ENCODE results near the gene SAPCD2.
"Not testable (repeated sequence)": the region's sequence is repeated elsewhere in the genome, so short reads cannot be mapped to it uniquely, and the experiment has no call there.

Gene SAPCD2

GRCh38 chr9:137034039-137034708 is 36.2 kb downstream of the SAPCD2 start:
- H3K9me3 Mint-ChIP-seq, result no peaks in the 10 kb centered on the region
- H3K27me3 Mint-ChIP-seq, result no peaks in the 10 kb centered on the region
- no peaks in the 10 kb centered on the region for H3K36me3 Mint-ChIP-seq
- H3K27ac Mint-ChIP-seq, result peak overlapping the region; percentile 63
- DNase-seq (ENCODE audit: low spot score in 2 of 2) (no peak), ATAC-seq (ENCODE audit: low read depth) (no peak)
- peak overlapping the region; percentile 82 for H3K4me3 Mint-ChIP-seq
- peaks cover 37% of the 10 kb centered on the region for H3K4me1 Mint-ChIP-seq

GRCh38 chr9:137033481-137033880 is 36.9 kb downstream of the SAPCD2 start:
- not testable (repeated sequence) for ATAC-seq (ENCODE audit: low read depth); H3K27me3 Mint-ChIP-seq; DNase-seq (ENCODE audit: low spot score in 2 of 2); H3K36me3 Mint-ChIP-seq; H3K9me3 Mint-ChIP-seq
- Mint-ChIP-seq H3K27ac (peak overlapping the region; percentile 82), H3K4me3 (peak overlapping the region; percentile 82), H3K4me1 (peaks cover 41% of the 10 kb centered on the region)

DNA sequence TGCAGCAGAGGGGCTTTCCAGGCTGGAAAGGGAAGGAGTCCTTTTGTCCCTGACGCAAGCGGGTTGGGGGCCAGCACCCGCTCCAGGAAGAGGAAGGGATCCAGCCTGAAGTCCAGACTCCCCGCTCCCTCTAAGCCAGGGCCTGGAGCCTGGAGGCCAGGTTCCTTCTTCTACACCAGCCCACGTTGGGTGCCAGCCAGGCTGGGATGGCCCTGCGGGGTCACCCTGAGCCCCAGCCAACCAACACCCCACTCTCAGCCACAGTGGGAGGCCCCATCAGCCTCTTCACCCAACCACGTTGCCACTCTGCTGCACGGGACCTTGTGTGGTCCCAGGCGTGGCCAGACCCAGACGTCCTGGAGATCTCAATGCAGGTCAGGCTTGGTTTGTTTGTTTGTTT is 37.5 kb downstream of the SAPCD2 start:
- peak overlapping the region; percentile 82 for H3K27ac Mint-ChIP-seq
- H3K4me1 Mint-ChIP-seq, result peaks cover 41% of the 10 kb centered on the region
- no peak for DNase-seq (ENCODE audit: low spot score in 2 of 2)
- H3K9me3 Mint-ChIP-seq, result no peaks in the 10 kb centered on the region
- no peaks in the 10 kb centered on the region for H3K36me3 Mint-ChIP-seq
- peak overlapping the region; percentile 82 for H3K4me3 Mint-ChIP-seq
- no peaks in the 10 kb centered on the region for H3K27me3 Mint-ChIP-seq
- ATAC-seq (ENCODE audit: low read depth), result peak; percentile 39

GRCh38 chr9:137031904-137032640 is 38.3 kb downstream of the SAPCD2 start, which contains the start of gene FUT7:
Gene FUT7 (minus strand): TSS chr9:137032088. CDS start chr9:137031991, 97 bp downstream.
- H3K36me3 Mint-ChIP-seq, result no peaks in the 10 kb centered on the region
- no peaks in the 10 kb centered on the region for H3K9me3 Mint-ChIP-seq
- H3K27me3 Mint-ChIP-seq, result no peaks in the 10 kb centered on the region
- no peak for DNase-seq (ENCODE audit: low spot score in 2 of 2)
- peak; percentile 54 for ATAC-seq (ENCODE audit: low read depth)
- H3K4me3 Mint-ChIP-seq, result peak within 1 kb of the TSS; percentile 82
- H3K4me1 Mint-ChIP-seq, result peaks cover 44% of the 10 kb centered on the region
- H3K27ac Mint-ChIP-seq, result peak within 1 kb of the TSS; percentile 82

DNA sequence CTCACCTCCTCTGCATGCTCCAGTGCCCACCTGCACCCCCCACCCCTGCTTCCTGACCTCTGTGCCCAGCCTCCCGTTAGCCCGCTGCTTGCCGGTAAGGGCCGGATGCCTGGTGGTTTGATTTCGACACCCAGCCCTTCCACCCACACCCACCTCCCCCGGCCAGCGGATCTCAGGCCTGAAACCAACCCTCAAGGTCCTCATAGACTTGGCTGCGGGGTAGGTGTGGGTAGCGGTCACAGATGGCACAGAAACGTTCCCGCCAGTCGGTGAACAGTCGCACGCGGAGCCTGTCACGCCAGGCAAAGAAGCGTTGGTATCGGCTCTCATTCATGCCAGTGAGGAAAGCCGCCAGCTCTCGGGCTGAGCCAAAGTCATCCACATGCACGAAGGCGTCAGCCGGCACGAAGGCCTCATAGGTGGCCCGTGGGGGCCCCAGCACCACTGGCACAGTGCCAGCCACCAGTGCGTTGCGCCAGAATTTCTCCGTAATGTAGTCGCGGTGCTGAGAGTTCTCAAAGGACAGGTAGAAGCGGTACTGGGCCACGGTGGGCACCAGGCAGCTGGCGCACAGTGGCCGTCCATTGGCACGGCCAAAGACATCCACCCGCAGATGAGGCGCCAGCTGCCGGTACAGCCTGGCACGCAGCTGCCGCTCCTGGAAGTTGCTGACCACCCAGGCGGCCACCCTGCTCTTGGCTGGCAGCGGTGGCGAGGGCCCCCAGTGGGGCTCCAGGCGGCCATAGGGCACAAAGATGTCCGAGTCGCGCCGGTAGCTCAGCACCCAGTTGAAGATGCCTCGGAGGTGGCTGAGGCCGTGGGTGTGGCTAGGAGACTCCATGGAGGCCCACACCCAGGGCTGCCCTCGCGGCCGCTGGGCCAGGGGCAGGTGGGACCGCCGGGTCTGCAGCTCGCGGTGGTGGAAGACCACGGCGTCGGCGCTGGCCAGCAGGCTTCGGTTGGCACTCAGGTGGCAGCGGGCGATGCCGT is 39.5 kb downstream of the SAPCD2 start:
- H3K27ac Mint-ChIP-seq, result peak overlapping the region; percentile 78
- no peaks in the 10 kb centered on the region for H3K9me3 Mint-ChIP-seq
- H3K4me1 Mint-ChIP-seq, result peaks cover 51% of the 10 kb centered on the region
- H3K27me3 Mint-ChIP-seq, result no peaks in the 10 kb centered on the region
- peak overlapping the region; percentile 82 for H3K4me3 Mint-ChIP-seq
- ATAC-seq (ENCODE audit: low read depth) (no peak), DNase-seq (ENCODE audit: low spot score in 2 of 2) (no peak)
- no peaks in the 10 kb centered on the region for H3K36me3 Mint-ChIP-seq

- no peak for DNase-seq (ENCODE audit: low spot score in 2 of 2)
- ATAC-seq (ENCODE audit: low read depth), result no peak
- Mint-ChIP-seq H3K36me3 (no peaks in the 10 kb centered on the region), H3K4me3 (peak overlapping the region; percentile 82), H3K9me3 (no peaks in the 10 kb centered on the region), H3K27me3 (no peaks in the 10 kb centered on the region), H3K27ac (peak overlapping the region; percentile 78), H3K4me1 (peaks cover 48% of the 10 kb centered on the region)
Measured at GRCh38 chr9:137030006-137030405, 40.4 kb downstream of the SAPCD2 start.

DNA sequence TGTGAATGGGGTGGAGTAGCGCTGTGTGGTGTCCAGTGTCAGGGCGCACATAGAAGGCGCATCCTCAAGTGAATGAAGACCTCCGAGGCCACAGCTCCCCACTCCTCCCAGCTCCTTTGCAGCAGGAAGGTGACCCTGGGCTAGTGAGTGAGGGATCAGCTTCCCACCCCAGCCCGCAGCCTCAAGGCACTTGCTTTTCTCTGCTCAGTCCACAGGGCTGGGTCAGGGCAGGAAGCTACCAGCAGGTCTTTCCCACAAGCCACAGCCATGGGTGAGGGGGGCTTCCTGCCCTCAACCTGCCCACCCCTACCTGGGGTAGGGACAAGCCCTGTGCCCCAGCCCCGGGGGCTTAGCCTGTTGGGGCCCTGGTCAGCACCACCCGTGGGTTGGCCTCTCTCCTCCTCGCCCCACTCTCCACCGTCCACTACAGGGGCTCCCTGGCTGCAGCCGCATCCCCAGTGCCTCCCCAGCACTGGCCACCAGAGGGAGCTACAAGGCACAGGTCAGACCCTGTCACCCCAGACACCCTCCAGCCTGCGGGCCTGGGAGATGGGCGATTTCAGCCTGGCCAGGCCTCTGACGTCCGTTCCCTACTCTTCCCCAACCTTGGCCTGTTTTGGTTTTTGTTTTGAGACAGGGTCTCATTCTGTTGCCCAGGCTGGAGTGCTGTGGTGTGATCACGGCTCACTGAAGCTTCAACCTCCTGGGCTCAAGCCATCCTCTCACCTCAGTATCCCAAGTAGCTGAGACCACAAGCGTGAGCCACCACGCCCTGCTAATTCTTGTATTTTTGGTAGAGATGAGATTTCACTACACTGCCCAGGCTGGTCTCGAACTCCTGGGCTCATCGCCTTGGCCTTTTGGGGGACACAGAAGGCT is 41.1 kb downstream of the SAPCD2 start:
- ATAC-seq (ENCODE audit: low read depth) (peak; percentile 31), DNase-seq (ENCODE audit: low spot score in 2 of 2) (peak; percentile 81 to 94)

DNA sequence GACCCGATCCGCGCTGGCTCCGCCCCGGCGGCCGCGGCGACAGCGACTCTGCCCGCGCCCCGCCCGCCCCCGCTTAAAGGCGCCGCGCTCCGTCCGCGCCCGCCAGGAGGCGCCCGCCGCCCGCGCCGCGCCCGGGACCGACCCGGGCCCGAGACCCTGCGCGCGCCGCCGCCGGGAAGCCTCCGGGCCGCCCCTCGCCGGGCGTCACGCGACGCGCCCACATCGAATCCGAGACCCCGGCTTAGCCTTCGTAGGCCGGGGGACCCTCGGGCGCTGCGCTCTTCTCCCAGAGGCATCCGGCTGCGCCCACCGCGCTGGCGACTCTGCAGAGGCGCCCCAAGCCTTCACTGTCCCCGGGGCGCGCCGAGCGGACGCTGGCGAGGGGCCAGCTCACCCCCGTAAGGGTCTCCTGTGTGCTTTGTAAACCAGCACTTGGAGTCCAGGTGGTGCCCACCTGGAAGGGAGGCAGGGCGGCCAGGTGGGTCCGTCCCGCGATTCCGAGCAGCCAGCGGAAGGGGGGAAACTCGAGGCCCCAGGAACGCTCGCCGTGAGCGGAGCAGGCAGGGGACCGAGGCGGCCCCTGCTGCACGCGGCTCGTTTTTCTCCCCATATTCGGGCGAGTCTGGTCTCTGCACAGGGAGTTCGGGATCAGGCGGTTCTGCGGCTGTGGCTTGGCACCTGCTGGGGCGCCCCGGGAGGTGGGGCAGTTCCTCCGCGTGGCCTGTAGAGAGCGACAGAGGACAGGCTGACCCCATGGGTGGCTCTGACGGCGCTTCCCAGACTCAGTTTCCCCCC is 41.9 kb downstream of the SAPCD2 start:
- Mint-ChIP-seq H3K4me3 (peak overlapping the region; percentile 82), H3K9me3 (no peaks in the 10 kb centered on the region), H3K4me1 (peaks cover 41% of the 10 kb centered on the region), H3K36me3 (no peaks in the 10 kb centered on the region), H3K27me3 (no peaks in the 10 kb centered on the region), H3K27ac (no peak overlapping the region)
- DNase-seq (ENCODE audit: low spot score in 2 of 2) (peak in 1 of 2 donors; percentile 60), ATAC-seq (ENCODE audit: low read depth) (peak; percentile 41)

More for the DNA sequence above, 41.1 kb downstream of the SAPCD2 start:
- Mint-ChIP-seq H3K27ac (peak overlapping the region; percentile 14), H3K4me1 (peaks cover 41% of the 10 kb centered on the region), H3K27me3 (no peaks in the 10 kb centered on the region), H3K9me3 (no peaks in the 10 kb centered on the region), H3K36me3 (no peaks in the 10 kb centered on the region), H3K4me3 (peak overlapping the region; percentile 82)

DNA sequence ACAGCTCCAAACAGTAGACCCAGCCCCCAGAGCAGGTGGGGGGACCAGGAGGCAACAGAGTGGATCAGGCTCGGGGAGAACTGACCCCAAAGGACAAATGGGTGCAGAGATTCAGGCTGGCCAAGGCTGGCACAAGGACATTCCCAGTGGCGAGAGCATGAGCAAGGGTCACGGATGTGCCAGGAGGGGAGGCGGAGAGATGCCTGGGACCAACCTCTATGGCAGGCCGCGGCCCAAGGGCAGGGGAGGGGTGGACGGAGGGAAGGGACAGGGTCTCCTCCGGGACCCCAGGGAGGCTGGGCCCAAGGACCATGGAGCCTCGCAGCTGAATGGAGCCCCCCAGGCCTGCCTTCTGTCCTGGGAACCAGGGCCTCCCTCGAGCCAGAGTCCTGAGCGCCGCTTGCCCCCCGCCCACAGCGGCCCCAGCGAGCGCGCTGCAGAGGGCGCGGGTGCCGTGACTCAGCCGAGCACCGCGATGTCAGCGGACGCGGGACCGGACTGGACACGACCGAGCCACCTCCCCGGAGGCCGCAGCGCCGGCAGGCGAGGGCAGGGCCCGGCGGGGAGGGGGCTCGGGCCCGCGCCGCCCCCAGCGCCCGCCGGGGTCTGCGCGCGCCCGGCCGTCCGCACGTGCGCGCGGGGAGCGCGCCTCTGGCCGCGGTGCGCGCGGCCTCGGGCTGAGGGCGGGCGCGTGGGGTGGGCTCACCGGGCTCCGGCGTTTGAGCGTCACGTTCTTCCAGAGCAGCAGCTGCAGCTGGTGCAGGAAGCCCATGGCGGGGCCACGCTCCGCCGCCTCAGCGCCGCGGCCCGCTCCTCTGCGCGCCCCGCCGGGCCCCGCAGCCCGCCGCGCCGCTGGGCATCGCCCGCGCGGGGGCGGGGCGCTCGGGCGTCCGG is 42.7 kb downstream of the SAPCD2 start, which contains the start of gene ABCA2:
TSS of gene ABCA2 (minus strand) at position 869 of the 894 bp plus-strand sequence. CDS start at position 772, 97 bp downstream.
- no peak for DNase-seq (ENCODE audit: low spot score in 2 of 2)
- H3K4me1 Mint-ChIP-seq, result peaks cover 37% of the 10 kb centered on the region
- H3K27ac Mint-ChIP-seq, result no peak within 1 kb of the TSS
- no peaks in the 10 kb centered on the region for H3K36me3 Mint-ChIP-seq
- no peak for ATAC-seq (ENCODE audit: low read depth)
- peak within 1 kb of the TSS; percentile 82 for H3K4me3 Mint-ChIP-seq
- H3K27me3 Mint-ChIP-seq, result no peaks in the 10 kb centered on the region
- H3K9me3 Mint-ChIP-seq, result no peaks in the 10 kb centered on the region

DNA sequence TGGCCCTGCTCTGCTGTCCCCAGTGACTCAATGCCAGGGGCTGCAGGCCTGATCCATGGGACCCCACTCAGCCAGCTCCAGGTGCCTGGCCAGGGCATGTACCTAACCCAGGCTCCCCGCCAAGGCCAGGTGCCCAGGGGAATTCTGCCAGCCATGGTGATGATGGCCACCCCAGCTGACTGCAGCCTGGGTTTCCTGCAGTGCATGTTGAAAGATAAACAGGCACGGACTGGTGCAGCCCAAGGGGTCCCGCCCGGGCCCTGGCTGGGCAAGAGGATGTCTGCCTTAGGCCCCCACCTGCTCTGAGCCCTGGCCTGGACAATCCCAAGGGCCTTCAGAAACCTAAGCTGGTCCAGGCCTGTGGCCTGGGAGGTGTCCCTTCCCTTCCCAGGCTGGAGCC is 43.5 kb downstream of the SAPCD2 start:
- Mint-ChIP-seq H3K27ac (no peak overlapping the region), H3K4me1 (peaks cover 34% of the 10 kb centered on the region), H3K27me3 (no peaks in the 10 kb centered on the region), H3K36me3 (no peaks in the 10 kb centered on the region), H3K4me3 (peak overlapping the region; percentile 80), H3K9me3 (no peaks in the 10 kb centered on the region)
- DNase-seq (ENCODE audit: low spot score in 2 of 2) (no peak), ATAC-seq (ENCODE audit: low read depth) (no peak)

DNA sequence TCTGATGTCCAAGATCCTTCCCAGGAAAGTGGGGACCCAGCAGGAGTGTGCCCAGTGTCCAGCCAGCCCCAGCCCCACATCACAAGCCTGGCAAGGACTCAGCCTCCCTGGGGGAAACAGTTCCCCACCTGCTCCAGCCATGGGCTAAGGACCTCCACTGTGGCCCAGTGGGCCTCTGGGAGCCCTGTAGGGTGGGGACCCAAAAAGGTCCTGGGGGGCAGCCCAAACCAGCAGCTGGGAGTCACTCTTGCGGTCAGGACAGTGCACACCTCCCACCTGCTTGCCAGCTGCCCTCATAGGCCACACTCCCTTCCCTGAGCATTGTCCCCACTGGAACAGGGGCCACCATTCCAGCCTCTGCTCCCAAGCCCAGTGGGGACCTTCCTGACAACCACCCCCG is 44.0 kb downstream of the SAPCD2 start:
- H3K9me3 Mint-ChIP-seq, result no peaks in the 10 kb centered on the region
- no peaks in the 10 kb centered on the region for H3K27me3 Mint-ChIP-seq
- no peaks in the 10 kb centered on the region for H3K36me3 Mint-ChIP-seq
- no peak overlapping the region for H3K4me3 Mint-ChIP-seq
- H3K4me1 Mint-ChIP-seq, result peaks cover 32% of the 10 kb centered on the region
- DNase-seq (ENCODE audit: low spot score in 2 of 2) (no peak), ATAC-seq (ENCODE audit: low read depth) (no peak)
- H3K27ac Mint-ChIP-seq, result no peak overlapping the region

All from memory B cell (primary cell).